ENCODE results near the gene ARRDC4.

Gene ARRDC4

DNA sequence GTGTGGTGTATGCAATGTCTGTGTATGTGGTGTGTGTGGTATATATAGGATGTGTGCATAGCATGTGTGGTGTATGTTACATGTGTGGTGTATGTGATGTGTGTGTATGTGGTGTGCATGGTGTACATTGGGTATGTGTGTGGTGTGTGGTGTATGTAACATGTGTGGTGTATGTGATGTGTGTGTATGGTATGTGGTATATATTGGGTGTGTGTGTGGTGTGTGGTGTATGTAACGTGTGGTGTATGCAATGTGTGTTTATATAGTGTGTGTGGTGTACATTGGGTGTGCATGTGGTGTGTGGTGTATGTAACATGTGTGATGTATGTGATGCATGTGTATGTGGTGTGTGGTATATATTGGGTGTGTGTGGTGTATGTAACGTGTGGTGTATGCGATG is 41.9 kb downstream of the ARRDC4 start:
- H3K4me1 ChIP-seq (ENCODE audit: insufficient read depth, low read length) = peaks cover 7% of the 10 kb centered on the region; the same call in 1 of the 2 replicates

DNA sequence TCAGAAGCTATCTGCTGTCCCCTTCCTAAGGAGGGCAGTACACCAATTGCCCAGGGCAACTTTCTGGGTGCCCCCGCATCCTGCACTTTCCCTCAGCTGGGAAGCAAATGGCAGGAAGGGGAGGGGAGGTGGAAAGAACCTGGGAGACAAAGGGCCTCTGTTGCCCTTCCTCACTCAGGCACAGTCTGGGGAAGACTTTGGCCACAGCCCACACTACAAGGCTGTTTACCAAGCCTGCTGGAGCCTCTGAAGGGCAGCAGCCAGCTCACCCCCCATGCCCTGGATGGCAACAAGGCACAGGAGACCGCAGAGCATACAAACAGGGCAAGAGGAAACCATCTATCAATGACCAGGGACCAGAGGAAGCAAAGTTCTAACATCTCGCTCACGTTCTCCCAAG is 42.4 kb downstream of the ARRDC4 start:
- H3K9ac ChIP-seq (ENCODE audit: low read depth, low read length) = no peak overlapping the region
- no peaks in the 10 kb centered on the region for H3K27me3 ChIP-seq (ENCODE audit: insufficient read depth, low read length)
- H3K9me3 ChIP-seq (ENCODE audit: insufficient read depth, low read depth, low read length) = no peaks in the 10 kb centered on the region
- peaks cover 7% of the 10 kb centered on the region; the same call in 1 of the 2 replicates for H3K4me1 ChIP-seq (ENCODE audit: insufficient read depth, low read length)
- H3K36me3 ChIP-seq (ENCODE audit: insufficient read depth, low read depth, low read length) = no peaks in the 10 kb centered on the region
- no peak overlapping the region for H3K4me3 ChIP-seq (ENCODE audit: low read length)
- H3K27ac ChIP-seq (ENCODE audit: low read length) = no peak overlapping the region

More for the DNA sequence above, 41.9 kb downstream of the ARRDC4 start:
- Histone ChIP-seq H3K27me3 (ENCODE audit: insufficient read depth, low read length) (no peaks in the 10 kb centered on the region), H3K27ac (ENCODE audit: low read length) (no peak overlapping the region), H3K36me3 (ENCODE audit: insufficient read depth, low read depth, low read length) (no peaks in the 10 kb centered on the region), H3K9me3 (ENCODE audit: insufficient read depth, low read depth, low read length) (no peaks in the 10 kb centered on the region), H3K9ac (ENCODE audit: low read depth, low read length) (no peak overlapping the region), H3K4me3 (ENCODE audit: low read length) (no peak overlapping the region)

DNA sequence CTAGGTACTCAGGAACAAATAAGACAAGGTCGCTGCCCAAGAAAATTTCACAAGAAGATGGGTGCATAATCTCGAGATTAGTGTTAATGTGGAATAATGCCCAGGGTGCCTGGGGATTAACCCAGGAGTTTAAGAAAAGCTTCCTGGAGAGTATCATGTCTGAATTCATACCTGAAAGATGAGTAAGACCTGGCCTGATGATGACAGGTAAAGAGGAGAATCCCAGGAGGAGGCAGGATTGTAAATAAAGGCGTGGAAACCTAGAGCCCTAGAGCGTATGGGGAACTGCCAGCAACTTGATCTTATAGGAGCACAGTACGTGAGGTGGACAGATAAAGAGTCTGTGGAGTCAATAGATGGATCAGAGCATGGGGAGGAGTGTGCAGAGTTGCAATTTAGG is 43.0 kb downstream of the ARRDC4 start:
- H3K27me3 ChIP-seq (ENCODE audit: insufficient read depth, low read length) = no peaks in the 10 kb centered on the region
- no peaks in the 10 kb centered on the region for H3K9me3 ChIP-seq (ENCODE audit: insufficient read depth, low read depth, low read length)
- no peak overlapping the region for H3K27ac ChIP-seq (ENCODE audit: low read length)
- H3K4me3 ChIP-seq (ENCODE audit: low read length) = no peak overlapping the region
- H3K4me1 ChIP-seq (ENCODE audit: insufficient read depth, low read length) = peaks cover 7% of the 10 kb centered on the region; the same call in 1 of the 2 replicates
- H3K9ac ChIP-seq (ENCODE audit: low read depth, low read length) = no peak overlapping the region
- H3K36me3 ChIP-seq (ENCODE audit: insufficient read depth, low read depth, low read length) = no peaks in the 10 kb centered on the region

GRCh38 chr15:98003996-98004395 is 43.5 kb downstream of the ARRDC4 start:
- no peaks in the 10 kb centered on the region for H3K36me3 ChIP-seq (ENCODE audit: insufficient read depth, low read depth, low read length)
- no peaks in the 10 kb centered on the region for H3K9me3 ChIP-seq (ENCODE audit: insufficient read depth, low read depth, low read length)
- H3K9ac ChIP-seq (ENCODE audit: low read depth, low read length) = no peak overlapping the region
- H3K4me1 ChIP-seq (ENCODE audit: insufficient read depth, low read length) = peaks cover 7% of the 10 kb centered on the region; the same call in 1 of the 2 replicates
- H3K27me3 ChIP-seq (ENCODE audit: insufficient read depth, low read length) = no peaks in the 10 kb centered on the region
- no peak overlapping the region for H3K27ac ChIP-seq (ENCODE audit: low read length)
- no peak overlapping the region for H3K4me3 ChIP-seq (ENCODE audit: low read length)

- peaks cover 7% of the 10 kb centered on the region; the same call in 1 of the 2 replicates for H3K4me1 ChIP-seq (ENCODE audit: insufficient read depth, low read length)
- H3K4me3 ChIP-seq (ENCODE audit: low read length) = no peak overlapping the region
- H3K27me3 ChIP-seq (ENCODE audit: insufficient read depth, low read length) = no peaks in the 10 kb centered on the region
- no peaks in the 10 kb centered on the region for H3K36me3 ChIP-seq (ENCODE audit: insufficient read depth, low read depth, low read length)
- H3K27ac ChIP-seq (ENCODE audit: low read length) = no peak overlapping the region
- no peaks in the 10 kb centered on the region for H3K9me3 ChIP-seq (ENCODE audit: insufficient read depth, low read depth, low read length)
- H3K9ac ChIP-seq (ENCODE audit: low read depth, low read length) = no peak overlapping the region
These were observed 45.2 kb downstream of the ARRDC4 start for GRCh38 chr15:98005659-98006058.

DNA sequence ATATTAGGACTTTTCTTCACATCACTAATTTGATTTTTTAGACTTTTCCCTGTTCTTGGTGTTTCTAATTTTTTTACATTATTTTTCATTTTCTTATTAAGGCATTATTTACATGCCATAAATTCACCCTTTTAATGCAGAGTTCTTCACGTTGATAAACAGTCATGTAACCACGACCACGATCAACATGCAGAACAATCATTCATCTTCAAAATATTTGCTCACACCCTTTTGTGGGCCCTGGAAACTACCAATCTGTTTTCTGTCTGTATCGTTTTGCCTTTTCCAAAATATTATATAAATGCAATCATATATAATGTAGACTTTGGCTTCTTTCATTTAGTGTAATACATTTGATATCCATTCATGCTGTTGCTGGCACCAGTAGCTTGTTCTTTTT is 48.7 kb downstream of the ARRDC4 start:
- Histone ChIP-seq H3K4me3 (ENCODE audit: low read length) (no peak overlapping the region), H3K4me1 (ENCODE audit: insufficient read depth, low read length) (peaks cover 3% of the 10 kb centered on the region; the same call in 1 of the 2 replicates), H3K27me3 (ENCODE audit: insufficient read depth, low read length) (no peaks in the 10 kb centered on the region), H3K9me3 (ENCODE audit: insufficient read depth, low read depth, low read length) (no peaks in the 10 kb centered on the region), H3K27ac (ENCODE audit: low read length) (no peak overlapping the region), H3K9ac (ENCODE audit: low read depth, low read length) (no peak overlapping the region), H3K36me3 (ENCODE audit: insufficient read depth, low read depth, low read length) (no peaks in the 10 kb centered on the region)

GRCh38 chr15:98009971-98010370 is 49.5 kb downstream of the ARRDC4 start:
- Histone ChIP-seq H3K4me3 (ENCODE audit: low read length) (no peak overlapping the region), H3K36me3 (ENCODE audit: insufficient read depth, low read depth, low read length) (no peaks in the 10 kb centered on the region), H3K4me1 (ENCODE audit: insufficient read depth, low read length) (no peaks in the 10 kb centered on the region), H3K9me3 (ENCODE audit: insufficient read depth, low read depth, low read length) (no peaks in the 10 kb centered on the region), H3K9ac (ENCODE audit: low read depth, low read length) (no peak overlapping the region), H3K27ac (ENCODE audit: low read length) (no peak overlapping the region), H3K27me3 (ENCODE audit: insufficient read depth, low read length) (no peaks in the 10 kb centered on the region)

GRCh38 chr15:98012354-98012753 is 51.9 kb downstream of the ARRDC4 start:
- Histone ChIP-seq H3K9me3 (ENCODE audit: insufficient read depth, low read depth, low read length) (no peaks in the 10 kb centered on the region), H3K36me3 (ENCODE audit: insufficient read depth, low read depth, low read length) (no peaks in the 10 kb centered on the region), H3K27me3 (ENCODE audit: insufficient read depth, low read length) (no peaks in the 10 kb centered on the region), H3K4me3 (ENCODE audit: low read length) (no peak overlapping the region), H3K9ac (ENCODE audit: low read depth, low read length) (no peak overlapping the region), H3K27ac (ENCODE audit: low read length) (no peak overlapping the region), H3K4me1 (ENCODE audit: insufficient read depth, low read length) (no peaks in the 10 kb centered on the region)

GRCh38 chr15:98013631-98014030 is 53.1 kb downstream of the ARRDC4 start:
- H3K9me3 ChIP-seq (ENCODE audit: insufficient read depth, low read depth, low read length) = no peaks in the 10 kb centered on the region
- H3K27ac ChIP-seq (ENCODE audit: low read length) = no peak overlapping the region
- no peak overlapping the region for H3K9ac ChIP-seq (ENCODE audit: low read depth, low read length)
- no peaks in the 10 kb centered on the region for H3K36me3 ChIP-seq (ENCODE audit: insufficient read depth, low read depth, low read length)
- no peaks in the 10 kb centered on the region for H3K4me1 ChIP-seq (ENCODE audit: insufficient read depth, low read length)
- no peaks in the 10 kb centered on the region for H3K27me3 ChIP-seq (ENCODE audit: insufficient read depth, low read length)
- no peak overlapping the region for H3K4me3 ChIP-seq (ENCODE audit: low read length)

GRCh38 chr15:98017150-98017964 is 56.9 kb downstream of the ARRDC4 start:
- Histone ChIP-seq H3K4me3 (ENCODE audit: low read length) (no peak overlapping the region), H3K27ac (ENCODE audit: low read length) (no peak overlapping the region), H3K36me3 (ENCODE audit: insufficient read depth, low read depth, low read length) (no peaks in the 10 kb centered on the region), H3K9ac (ENCODE audit: low read depth, low read length) (no peak overlapping the region), H3K9me3 (ENCODE audit: insufficient read depth, low read depth, low read length) (no peaks in the 10 kb centered on the region), H3K4me1 (ENCODE audit: insufficient read depth, low read length) (no peaks in the 10 kb centered on the region), H3K27me3 (ENCODE audit: insufficient read depth, low read length) (no peaks in the 10 kb centered on the region)

DNA sequence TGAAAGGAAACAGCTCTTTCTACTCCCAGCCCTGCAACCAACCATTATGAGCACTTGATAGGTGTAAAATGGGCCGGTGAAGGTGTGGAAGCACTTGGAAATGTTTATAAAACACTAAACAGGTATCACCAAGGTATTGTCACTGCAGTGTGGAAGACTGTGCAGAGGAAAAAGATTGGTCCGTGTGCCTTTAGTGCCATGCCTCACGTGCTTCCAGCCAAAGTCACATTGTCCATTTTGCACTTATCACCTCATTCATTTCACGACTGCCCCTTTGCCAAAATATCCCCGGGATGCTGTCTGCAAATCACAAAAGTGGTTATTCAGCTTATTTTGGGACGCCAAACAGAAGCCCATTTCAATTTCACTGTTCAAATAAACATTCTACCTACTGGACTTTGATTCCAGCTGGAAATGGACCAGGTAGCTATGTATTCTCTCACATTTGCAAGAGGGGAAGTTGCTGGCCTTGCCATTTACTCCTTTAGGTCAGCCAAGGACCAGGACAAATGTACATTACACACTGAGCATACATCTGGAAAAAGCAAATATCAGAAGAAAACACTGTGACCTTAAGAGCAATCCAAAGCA is 58.4 kb downstream of the ARRDC4 start:
- H3K9ac ChIP-seq (ENCODE audit: low read depth, low read length) = no peak overlapping the region
- H3K27me3 ChIP-seq (ENCODE audit: insufficient read depth, low read length) = no peaks in the 10 kb centered on the region
- no peaks in the 10 kb centered on the region for H3K36me3 ChIP-seq (ENCODE audit: insufficient read depth, low read depth, low read length)

More for the DNA sequence above, 58.4 kb downstream of the ARRDC4 start:
- Histone ChIP-seq H3K4me3 (ENCODE audit: low read length) (no peak overlapping the region), H3K27ac (ENCODE audit: low read length) (no peak overlapping the region), H3K9me3 (ENCODE audit: insufficient read depth, low read depth, low read length) (no peaks in the 10 kb centered on the region; the same call in 1 of the 2 replicates), H3K4me1 (ENCODE audit: insufficient read depth, low read length) (no peaks in the 10 kb centered on the region; the same call in 1 of the 2 replicates)

Data from iPS-20b (cell line).